Psoas muscle (tissue), 8 donors: ENCODE results near the gene GAB2. TPM values are rescaled to one million over a fixed set of nuclear protein-coding genes. Genes with fewer than 3 reads are reported as not detected.
A peak's percentile ranks its signal among the peaks of the same experiment; 100 is the strongest.
"Not testable (repeated sequence)": the region's sequence is repeated elsewhere in the genome, so short reads cannot be mapped to it uniquely, and the experiment has no call there.

Experiments
- ATAC-seq, 4 donors: fragments of 200-7000 bp; cut with Tn5 transposase; one replicate each; pipeline ENCODE4 v1.9.1; 2020; ENCODE audit warnings: moderate library complexity in 3 of 4, mild to moderate bottlenecking in 2 of 4
- DNase-seq, 2 donors: peaks; one replicate each; pipeline ENCODE4 v3.0.0-alpha.2; 2020
- H3K27ac ChIP-seq: fragments of 200-600 bp; one replicate; pipeline ENCODE4 v1.8.0; 2022
- H3K27me3 ChIP-seq, 3 donors: fragments of 200-600 bp in 1 of 3; one replicate each; pipeline versions ENCODE4 v1.6.1 to v1.8.0; 2013 to 2022; ENCODE audit warnings: low read length in 2 of 3, mild to moderate bottlenecking in 2 of 3, moderate library complexity in 1 of 3; ENCODE audit not compliant: insufficient read depth in 3 of 3
- H3K36me3 ChIP-seq, 2 donors: fragments of 200-600 bp in 1 of 2; one replicate each; pipeline versions ENCODE4 v1.6.1 to v1.8.0; 2013 to 2022; ENCODE audit warnings: low read depth in 1 of 2, mild to moderate bottlenecking in 1 of 2, moderate library complexity in 1 of 2; ENCODE audit not compliant: insufficient read depth in 1 of 2
- H3K4me1 ChIP-seq: fragments of 200-600 bp; one replicate; pipeline ENCODE4 v1.8.0; 2022
- H3K4me3 ChIP-seq: fragments of 200-600 bp; one replicate; pipeline ENCODE4 v1.8.0; 2022; ENCODE audit warnings: mild to moderate bottlenecking
- H3K9me3 ChIP-seq: fragments of 200-600 bp; one replicate; pipeline ENCODE4 v1.8.0; 2022
- WGBS, 3 donors: extraction: QIAGEN DNeasy Blood & Tissue Kit; methylation state at CpG; one replicate each; pipeline versions ENCODE4 v1.1.6 to v1.1.7; 2013; 5-methylcytosine and 5-hydroxymethylcytosine counted together
- intact Hi-C, 2 donors: fragments of 100-400 bp; cut with DNase I; formaldehyde crosslinking; loops; one replicate each; pipeline versions ENCODE4 v1.11.0 to v1.14.2; 2022
- polyA plus RNA-seq, 3 donors: library from polyadenylated mRNA; stranded (reverse); fragments of 200-250 nt; gene quantifications; one replicate each; pipeline ENCODE4 v1.2.3, GENCODE V29; 2013
- total RNA-seq, 4 donors: library from RNA; stranded (reverse); fragmentation: NEBNext Ultra II Directional in 2 of 4; extraction: Animal tissue kit (Norgen Biotek cat#: 25700) in 2 of 4; gene quantifications; one replicate each; pipeline versions ENCODE4 v1.2.1 to v1.2.4, GENCODE V29; 2021 to 2023
- TF ChIP-seq, protein P1 (sequence below): fragments of 200-600 bp; IDR thresholded peaks from one replicate; pipeline ENCODE4 v1.8.0; 2022; ENCODE audit warnings: antibody characterized with exemption
- donor health status: healthy with polysubstance abuse.
- donor health status: DM: no; HTN: no; CAD: no; lungs with moderate emphysema.
- donor health status: Bipolar disorder and iron deficiency.
- donor health status: healthy.
- donor health status: DM: yes; HTN: yes; CAD: no.
- donor health status: DM: no; HTN: no; CAD: no.
- donor health status: DM: no; HTN: no; CAD: no.
- donor health status: DM: yes; HTN: yes; CAD: no.

The GAB2 gene
- total and polyA plus RNA-seq, 7 donors = 2.7 to 6.3 (median 4.7) TPM

GRCh38 chr11:78364128-78364751 lies 53.4 kb downstream of the GAB2 start:
- TF ChIP-seq, protein P1, sequence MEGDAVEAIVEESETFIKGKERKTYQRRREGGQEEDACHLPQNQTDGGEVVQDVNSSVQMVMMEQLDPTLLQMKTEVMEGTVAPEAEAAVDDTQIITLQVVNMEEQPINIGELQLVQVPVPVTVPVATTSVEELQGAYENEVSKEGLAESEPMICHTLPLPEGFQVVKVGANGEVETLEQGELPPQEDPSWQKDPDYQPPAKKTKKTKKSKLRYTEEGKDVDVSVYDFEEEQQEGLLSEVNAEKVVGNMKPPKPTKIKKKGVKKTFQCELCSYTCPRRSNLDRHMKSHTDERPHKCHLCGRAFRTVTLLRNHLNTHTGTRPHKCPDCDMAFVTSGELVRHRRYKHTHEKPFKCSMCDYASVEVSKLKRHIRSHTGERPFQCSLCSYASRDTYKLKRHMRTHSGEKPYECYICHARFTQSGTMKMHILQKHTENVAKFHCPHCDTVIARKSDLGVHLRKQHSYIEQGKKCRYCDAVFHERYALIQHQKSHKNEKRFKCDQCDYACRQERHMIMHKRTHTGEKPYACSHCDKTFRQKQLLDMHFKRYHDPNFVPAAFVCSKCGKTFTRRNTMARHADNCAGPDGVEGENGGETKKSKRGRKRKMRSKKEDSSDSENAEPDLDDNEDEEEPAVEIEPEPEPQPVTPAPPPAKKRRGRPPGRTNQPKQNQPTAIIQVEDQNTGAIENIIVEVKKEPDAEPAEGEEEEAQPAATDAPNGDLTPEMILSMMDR = no peak
- no peaks in the 10 kb centered on the region for H3K27me3 ChIP-seq
- no peaks in the 10 kb centered on the region for H3K9me3 ChIP-seq
- H3K4me3 ChIP-seq = no peak overlapping the region
- ATAC-seq = no peak
- H3K27ac ChIP-seq = no peak overlapping the region
- DNase-seq = no peak
- H3K4me1 ChIP-seq = peaks cover 4% of the 10 kb centered on the region
- intact Hi-C loops = no loop called here
- no peaks in the 10 kb centered on the region for H3K36me3 ChIP-seq
- WGBS, 3 donors = 90 to 96% (median 95%) methylated on average over 3 of the region's 3 CpGs

GRCh38 chr11:78363024-78363619 lies 54.5 kb downstream of the GAB2 start:
- H3K27me3 ChIP-seq = no peaks in the 10 kb centered on the region
- WGBS, 3 donors = 55 to 77% (median 60%) methylated on average over 1 of the region's 1 CpG
- TF ChIP-seq, protein P1 = no peak
- intact Hi-C loops = no loop called here
- ATAC-seq (no peak), DNase-seq (no peak)
- H3K9me3 ChIP-seq = no peaks in the 10 kb centered on the region
- no peaks in the 10 kb centered on the region for H3K36me3 ChIP-seq
- no peak overlapping the region for H3K4me3 ChIP-seq
- H3K27ac ChIP-seq = no peak overlapping the region
- H3K4me1 ChIP-seq = peaks cover 4% of the 10 kb centered on the region

DNA sequence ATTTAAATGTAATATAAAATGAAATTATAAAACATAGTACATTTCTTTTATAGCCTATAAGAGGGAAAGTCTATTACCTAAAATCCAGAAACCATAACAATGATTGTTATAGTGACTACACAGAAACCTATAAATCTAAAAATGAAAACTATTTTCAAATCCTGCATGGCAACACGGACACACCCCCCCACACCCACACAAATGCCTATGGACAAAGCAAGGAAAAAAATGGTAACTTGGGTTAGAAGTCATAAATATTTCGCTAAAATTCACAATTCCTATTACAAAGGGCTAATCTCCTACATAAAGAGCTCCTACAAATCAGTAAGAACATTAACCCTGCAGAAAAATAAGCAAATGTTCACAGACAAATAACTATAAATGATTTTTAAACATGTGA lies 56.4 kb downstream of the GAB2 start:
- no peaks in the 10 kb centered on the region for H3K27me3 ChIP-seq
- 83 to 97% (median 86%) methylated on average over 2 of the region's 2 CpGs for WGBS, 3 donors
- H3K36me3 ChIP-seq = no peaks in the 10 kb centered on the region
- TF ChIP-seq, protein P1 = no peak
- intact Hi-C loops = no loop called here
- H3K4me1 ChIP-seq = peaks cover 4% of the 10 kb centered on the region
- H3K9me3 ChIP-seq = no peaks in the 10 kb centered on the region
- H3K4me3 ChIP-seq = no peak overlapping the region
- ATAC-seq (no peak), DNase-seq (no peak)
- no peak overlapping the region for H3K27ac ChIP-seq

DNA sequence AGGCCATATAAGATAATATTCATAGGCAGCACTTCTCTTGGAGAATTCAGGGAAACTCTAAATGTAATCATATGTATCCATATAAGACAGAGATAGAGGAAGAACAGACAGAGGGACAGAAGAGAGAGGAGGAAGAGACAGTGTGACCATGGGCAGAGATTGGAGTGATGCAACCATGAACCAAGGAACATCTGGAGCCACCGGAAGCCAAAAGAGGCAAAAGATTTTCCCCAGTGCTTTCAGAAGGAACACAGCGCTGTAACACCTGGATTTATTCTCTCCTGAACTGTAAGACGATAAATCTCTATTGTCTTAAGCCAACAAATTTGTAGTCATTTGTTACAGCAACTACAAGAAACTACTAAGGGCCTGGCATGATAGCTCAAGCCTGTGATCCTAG lies 57.7 kb downstream of the GAB2 start:
- ATAC-seq = peak in 1 of 4 donors; percentile 21
- no peak for DNase-seq
- Histone ChIP-seq H3K9me3 (no peaks in the 10 kb centered on the region), H3K4me1 (peaks cover 3% of the 10 kb centered on the region), H3K27me3 (no peaks in the 10 kb centered on the region), H3K36me3 (no peaks in the 10 kb centered on the region), H3K4me3 (no peak overlapping the region), H3K27ac (no peak overlapping the region)
- intact Hi-C loops = loop anchor here in 1 of 2 donors (10.0 kb wide), 1 partner anchor 55 kb away; the partner anchor contains the start of gene GAB2
- WGBS, 3 donors = 51 to 78% (median 53%) methylated on average over 3 of the region's 3 CpGs
- TF ChIP-seq, protein P1 = no peak

GRCh38 chr11:78357924-78358323 lies 59.7 kb downstream of the GAB2 start:
- not testable (repeated sequence) for DNase-seq, ATAC-seq, H3K27me3 ChIP-seq, H3K9me3 ChIP-seq, H3K4me1 ChIP-seq, H3K36me3 ChIP-seq, H3K4me3 ChIP-seq, H3K27ac ChIP-seq
- intact Hi-C loops = loop anchor here in 1 of 2 donors (10.0 kb wide), 1 partner anchor 57 kb away; the partner anchor contains the start of gene GAB2
- WGBS, 3 donors = 96 to 100% (median 98%) methylated on average over 2 of the region's 3 CpGs

DNA sequence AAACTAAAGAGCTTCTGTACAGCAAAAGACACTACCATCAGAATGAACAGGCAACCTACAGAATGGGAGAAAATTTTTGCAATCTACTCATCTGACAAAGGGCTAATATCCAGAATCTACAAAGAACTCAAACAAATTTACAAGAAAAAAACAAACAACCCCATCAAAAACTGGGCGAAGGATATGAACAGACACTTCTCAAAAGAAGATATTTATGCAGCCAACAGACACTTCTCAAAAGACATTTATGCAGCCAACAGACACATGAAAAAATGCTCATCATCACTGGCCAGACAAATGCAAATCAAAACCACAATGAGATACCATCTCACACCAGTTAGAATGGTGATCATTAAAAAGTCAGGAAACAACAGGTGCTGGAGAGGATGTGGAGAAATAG lies 60.2 kb downstream of the GAB2 start:
- H3K9me3 ChIP-seq, H3K27me3 ChIP-seq, H3K4me3 ChIP-seq, H3K4me1 ChIP-seq, ATAC-seq, H3K27ac ChIP-seq, H3K36me3 ChIP-seq, DNase-seq: not testable (repeated sequence)
- intact Hi-C loops = loop anchor here in 1 of 2 donors (10.0 kb wide), 1 partner anchor 57 kb away; the partner anchor contains the start of gene GAB2
- 98 to 100% (median 100%) methylated on average over 1 of the region's 1 CpG for WGBS, 3 donors

GRCh38 chr11:78355742-78356141 lies 61.9 kb downstream of the GAB2 start:
- H3K36me3 ChIP-seq, H3K9me3 ChIP-seq, H3K27me3 ChIP-seq, ATAC-seq, H3K4me3 ChIP-seq, DNase-seq, H3K27ac ChIP-seq, H3K4me1 ChIP-seq: not testable (repeated sequence)
- intact Hi-C loops = loop anchor here in 1 of 2 donors (10.0 kb wide), 1 partner anchor 59 kb away; the partner anchor contains the start of gene GAB2
- WGBS, 3 donors = 88 to 89% (median 88%) methylated on average over 3 of the region's 3 CpGs
